ENCODE measurements around the gene MDH1B. TPM values are rescaled to one million over a fixed set of nuclear protein-coding genes. Genes with fewer than 3 reads are reported as not detected.
A peak's percentile ranks its signal among the peaks of the same experiment; 100 is the strongest.

Gene MDH1B
- total RNA-seq, 4 donors from 2014 or later: 0.26 to 2.3 (median 1.5) TPM

DNA sequence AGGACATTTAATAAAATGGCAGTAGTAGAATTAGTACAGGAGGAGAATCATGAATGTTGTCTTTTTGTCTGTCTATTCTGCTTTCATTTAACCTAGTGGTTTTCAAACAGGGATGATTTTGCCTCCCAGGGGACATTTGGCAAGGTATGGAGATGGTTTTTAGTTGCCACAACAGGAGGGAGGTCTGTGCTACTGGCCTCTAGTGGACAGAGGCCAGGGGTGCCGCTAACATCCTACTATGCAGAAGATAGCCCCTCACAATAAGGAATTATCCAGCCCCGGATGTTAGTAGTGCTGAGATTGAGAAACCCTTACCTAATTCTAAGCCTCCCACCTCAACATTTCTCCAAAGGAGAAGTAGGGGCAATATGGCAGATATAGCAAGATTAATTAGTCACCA, 18.6 kb upstream of the MDH1B start:
- TF ChIP-seq, protein P1, sequence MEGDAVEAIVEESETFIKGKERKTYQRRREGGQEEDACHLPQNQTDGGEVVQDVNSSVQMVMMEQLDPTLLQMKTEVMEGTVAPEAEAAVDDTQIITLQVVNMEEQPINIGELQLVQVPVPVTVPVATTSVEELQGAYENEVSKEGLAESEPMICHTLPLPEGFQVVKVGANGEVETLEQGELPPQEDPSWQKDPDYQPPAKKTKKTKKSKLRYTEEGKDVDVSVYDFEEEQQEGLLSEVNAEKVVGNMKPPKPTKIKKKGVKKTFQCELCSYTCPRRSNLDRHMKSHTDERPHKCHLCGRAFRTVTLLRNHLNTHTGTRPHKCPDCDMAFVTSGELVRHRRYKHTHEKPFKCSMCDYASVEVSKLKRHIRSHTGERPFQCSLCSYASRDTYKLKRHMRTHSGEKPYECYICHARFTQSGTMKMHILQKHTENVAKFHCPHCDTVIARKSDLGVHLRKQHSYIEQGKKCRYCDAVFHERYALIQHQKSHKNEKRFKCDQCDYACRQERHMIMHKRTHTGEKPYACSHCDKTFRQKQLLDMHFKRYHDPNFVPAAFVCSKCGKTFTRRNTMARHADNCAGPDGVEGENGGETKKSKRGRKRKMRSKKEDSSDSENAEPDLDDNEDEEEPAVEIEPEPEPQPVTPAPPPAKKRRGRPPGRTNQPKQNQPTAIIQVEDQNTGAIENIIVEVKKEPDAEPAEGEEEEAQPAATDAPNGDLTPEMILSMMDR (IDR thresholded peaks at IDR 0.05): peak in 1 of 2 donors; percentile 17
- TF ChIP-seq POLR2A (IDR thresholded peaks at IDR 0.05) (no peak), EP300 (IDR thresholded peaks at IDR 0.05) (no peak), POLR2AphosphoS5 (IDR thresholded peaks at IDR 0.05) (no peak)

GRCh38 chr2:206780671-206781070, 15.5 kb upstream of the MDH1B start:
- peaks cover 5% of the 10 kb centered on the region for H3K9me3 ChIP-seq
- no peaks in the 10 kb centered on the region for H3K27me3 ChIP-seq
- H3K36me3 ChIP-seq: peaks cover 79% of the 10 kb centered on the region
- H3K4me1 ChIP-seq: no peaks in the 10 kb centered on the region
- H3K27ac ChIP-seq: no peak overlapping the region
- DNase-seq (ENCODE audit: low spot score in 2 of 2): no peak
- TF ChIP-seq POLR2A (IDR thresholded peaks at IDR 0.05) (no peak), POLR2AphosphoS5 (IDR thresholded peaks at IDR 0.05) (no peak), EP300 (IDR thresholded peaks at IDR 0.05) (no peak)
- TF ChIP-seq, protein P1 (IDR thresholded peaks at IDR 0.05): no peak
- 97% methylated on average over 2 of the region's 2 CpGs for WGBS
- no peak overlapping the region for H3K4me3 ChIP-seq

More for the DNA sequence above, 18.6 kb upstream of the MDH1B start:
- no peak for DNase-seq (ENCODE audit: low spot score in 2 of 2)
- no peak overlapping the region for H3K27ac ChIP-seq
- H3K36me3 ChIP-seq: peaks cover 93% of the 10 kb centered on the region
- WGBS: 89% methylated on average over 2 of the region's 2 CpGs
- no peaks in the 10 kb centered on the region for H3K9me3 ChIP-seq
- H3K27me3 ChIP-seq: no peaks in the 10 kb centered on the region
- H3K4me1 ChIP-seq: no peaks in the 10 kb centered on the region
- no peak overlapping the region for H3K4me3 ChIP-seq

- Histone ChIP-seq H3K9me3 (peaks cover 5% of the 10 kb centered on the region), H3K27ac (no peak overlapping the region), H3K36me3 (peaks cover 72% of the 10 kb centered on the region), H3K4me1 (no peaks in the 10 kb centered on the region), H3K27me3 (no peaks in the 10 kb centered on the region), H3K4me3 (no peak overlapping the region)
- TF ChIP-seq, protein P1 (IDR thresholded peaks at IDR 0.05): no peak
- no peak for TF ChIP-seq EP300 (IDR thresholded peaks at IDR 0.05)
- no peak for DNase-seq (ENCODE audit: low spot score in 2 of 2)
Observed at GRCh38 chr2:206776432-206776831, 11.3 kb upstream of the MDH1B start.

DNA sequence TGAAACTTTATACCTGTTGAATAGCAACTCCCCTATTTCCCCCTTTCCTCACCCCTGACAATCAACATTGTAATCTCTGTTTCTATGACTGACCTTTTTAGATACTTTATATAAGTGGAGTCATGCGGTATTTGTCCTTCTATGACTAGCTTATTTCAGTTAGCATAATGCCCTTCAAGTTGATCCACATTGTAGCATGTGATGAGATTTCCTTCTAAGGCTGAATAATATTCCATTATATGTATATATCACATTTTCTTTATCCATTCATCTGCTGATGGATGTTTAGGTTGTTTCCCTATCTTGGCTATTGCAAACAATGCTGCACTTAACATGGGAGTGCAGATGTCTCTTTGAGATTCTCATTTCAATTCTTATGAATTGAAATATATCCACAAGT, 9.7 kb upstream of the MDH1B start:
- Histone ChIP-seq H3K27me3 (no peaks in the 10 kb centered on the region), H3K4me3 (no peak overlapping the region), H3K9me3 (peaks cover 5% of the 10 kb centered on the region), H3K27ac (no peak overlapping the region), H3K36me3 (peaks cover 76% of the 10 kb centered on the region), H3K4me1 (no peaks in the 10 kb centered on the region)
- 96% methylated on average over 1 of the region's 1 CpG for WGBS
- TF ChIP-seq, protein P1 (IDR thresholded peaks at IDR 0.05): no peak
- DNase-seq (ENCODE audit: low spot score in 2 of 2): no peak

DNA sequence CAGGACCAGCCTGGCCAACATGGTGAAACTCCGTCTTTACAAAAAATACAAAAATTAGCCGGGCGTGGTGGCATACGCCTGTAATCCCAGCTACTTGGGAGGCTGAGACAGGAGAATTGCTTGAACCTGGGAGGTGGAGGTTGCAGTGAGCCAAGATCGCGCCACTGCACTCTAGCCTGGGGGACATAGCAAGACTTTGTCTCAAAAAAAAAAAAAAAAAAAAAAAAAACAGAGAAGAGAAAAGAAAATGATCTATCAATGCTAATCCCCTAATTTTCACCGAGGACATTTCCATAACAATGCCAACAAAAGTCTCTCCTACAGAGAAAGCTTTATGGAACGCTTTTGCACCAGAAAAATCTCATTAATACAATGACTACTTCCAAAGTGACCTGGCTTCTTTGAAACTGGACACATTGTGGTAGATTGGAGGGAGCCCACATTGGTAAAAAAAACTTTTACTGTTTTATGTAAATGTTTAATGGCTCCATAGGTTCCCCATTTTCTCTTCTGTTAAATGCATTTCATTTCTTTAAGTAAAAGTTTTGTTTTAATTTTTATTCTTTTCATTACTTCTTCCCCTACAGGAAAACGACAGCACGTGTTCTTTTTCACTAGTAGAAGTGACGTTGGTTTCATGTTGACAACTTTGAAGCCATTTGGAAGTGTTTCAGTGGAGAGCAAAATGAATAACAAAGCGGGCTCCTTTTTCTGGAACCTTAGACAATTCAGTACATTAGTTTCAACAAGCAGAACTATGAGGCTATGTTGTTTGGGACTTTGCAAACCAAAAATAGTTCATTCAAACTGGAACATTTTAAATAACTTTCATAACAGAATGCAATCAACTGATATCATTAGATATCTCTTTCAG, 1.2 kb upstream of the MDH1B start:
- Histone ChIP-seq H3K9me3 (no peaks in the 10 kb centered on the region), H3K36me3 (peaks cover 14% of the 10 kb centered on the region), H3K4me3 (peak overlapping the region; percentile 90), H3K27ac (peak overlapping the region; percentile 93), H3K4me1 (peaks cover 31% of the 10 kb centered on the region), H3K27me3 (no peaks in the 10 kb centered on the region)
- no peak for DNase-seq (ENCODE audit: low spot score in 2 of 2)
- no peak for TF ChIP-seq POLR2AphosphoS5 (IDR thresholded peaks at IDR 0.05)
- TF ChIP-seq POLR2A (IDR thresholded peaks at IDR 0.05): no peak
- TF ChIP-seq EP300 (IDR thresholded peaks at IDR 0.05): no peak
- WGBS: 35% methylated on average over 12 of the region's 12 CpGs

Measured in suprapubic skin (tissue), 4 donors.